Esophagus (tissue), 2 donors: Measurements from ENCODE around the gene CCDC197. TPM values are rescaled to one million over a fixed set of nuclear protein-coding genes. Genes with fewer than 3 reads are reported as not detected.

Experiments used
- H3K27ac ChIP-seq, 2 donors: one replicate each; pipeline ENCODE4 v1.5.1; 2013; ENCODE audit warnings: low read depth in 2 of 2, mild to moderate bottlenecking in 2 of 2, inconsistent platforms in 1 of 2, low read length in 1 of 2, moderate library complexity in 1 of 2
- H3K27me3 ChIP-seq, 2 donors: one replicate each; pipeline ENCODE4 v1.6.1; 2013; ENCODE audit warnings: low read length in 2 of 2, control low read depth in 1 of 2, mild to moderate bottlenecking in 1 of 2; ENCODE audit not compliant: insufficient read depth in 2 of 2, control insufficient read depth in 1 of 2
- H3K36me3 ChIP-seq, 2 donors: one replicate each; pipeline ENCODE4 v1.6.1; 2013; ENCODE audit warnings: low read length in 1 of 2; ENCODE audit not compliant: control insufficient read depth in 2 of 2, insufficient read depth in 2 of 2
- H3K4me1 ChIP-seq, 2 donors: one replicate each; pipeline ENCODE4 v1.6.1; 2013; ENCODE audit warnings: low read length in 1 of 2; ENCODE audit not compliant: control insufficient read depth in 2 of 2, insufficient read depth in 2 of 2
- H3K4me3 ChIP-seq, 2 donors: one replicate each; pipeline ENCODE4 v1.5.1; 2013; ENCODE audit warnings: low read length in 2 of 2, mild to moderate bottlenecking in 2 of 2, low read depth in 1 of 2, moderate library complexity in 1 of 2
- H3K9me3 ChIP-seq, 2 donors: one replicate each; pipeline ENCODE4 v1.6.1; 2013; ENCODE audit warnings: mild to moderate bottlenecking in 2 of 2, low read depth in 1 of 2, low read length in 1 of 2, moderate library complexity in 1 of 2; ENCODE audit not compliant: control insufficient read depth in 2 of 2, insufficient read depth in 1 of 2
- whole genome bisulfite sequencing, 2 donors: extraction: QIAGEN DNeasy Blood & Tissue Kit; methylation state at CpG; one replicate each; pipeline ENCODE4 v1.1.7; 2013; 5-methylcytosine and 5-hydroxymethylcytosine counted together
- polyA plus RNA-seq, 2 donors: library from polyadenylated mRNA; stranded (reverse); fragments of 200-250 nt; gene quantifications; one replicate each; pipeline ENCODE4 v1.2.3, GENCODE V29; 2013
- donor health status: healthy with polysubstance abuse.
- donor health status: Bipolar disorder and iron deficiency.

Gene CCDC197
- polyA plus RNA-seq, 2 donors: not detected

GRCh38 chr14:93969082-93969828, 27.8 kb upstream of the CCDC197 start:
- peaks cover 3 to 4% of the 10 kb centered on the region in 2 donors for H3K4me1 ChIP-seq
- H3K27me3 ChIP-seq: peaks cover 0 to 2% of the 10 kb centered on the region in 2 donors
- WGBS, 2 donors: 66 to 71% methylated on average over 12 of the region's 12 CpGs
- H3K4me3 ChIP-seq: no peak overlapping the region
- H3K9me3 ChIP-seq: peaks cover 0 to 1% of the 10 kb centered on the region in 2 donors
- H3K27ac ChIP-seq: peak overlapping the region in 1 of 2 donors; percentile 74
- no peaks in the 10 kb centered on the region for H3K36me3 ChIP-seq

- H3K4me1 ChIP-seq: peaks cover 4 to 6% of the 10 kb centered on the region in 2 donors
- H3K36me3 ChIP-seq: no peaks in the 10 kb centered on the region
- H3K27ac ChIP-seq: peak overlapping the region in 1 of 2 donors; percentile 74
- peaks cover 0 to 2% of the 10 kb centered on the region in 2 donors for H3K27me3 ChIP-seq
- H3K9me3 ChIP-seq: no peaks in the 10 kb centered on the region
- H3K4me3 ChIP-seq: peak overlapping the region in 1 of 2 donors; percentile 21
- 26 to 29% methylated on average over 9 of the region's 9 CpGs for WGBS, 2 donors
Measured at GRCh38 chr14:93970585-93970964, 26.5 kb upstream of the CCDC197 start.

- Histone ChIP-seq H3K27me3 (peaks cover 0 to 2% of the 10 kb centered on the region in 2 donors), H3K4me3 (peak overlapping the region; percentile 4 to 21), H3K36me3 (no peaks in the 10 kb centered on the region), H3K4me1 (peaks cover 3 to 4% of the 10 kb centered on the region in 2 donors), H3K27ac (peak overlapping the region in 1 of 2 donors; percentile 74), H3K9me3 (no peaks in the 10 kb centered on the region)
- 18 to 28% methylated on average over 15 of the region's 15 CpGs for WGBS, 2 donors
Measured at GRCh38 chr14:93970965-93971634, 26.0 kb upstream of the CCDC197 start.

- H3K36me3 ChIP-seq: no peaks in the 10 kb centered on the region
- no peaks in the 10 kb centered on the region for H3K9me3 ChIP-seq
- H3K4me1 ChIP-seq: peaks cover 3 to 4% of the 10 kb centered on the region in 2 donors
- peaks cover 0 to 2% of the 10 kb centered on the region in 2 donors for H3K27me3 ChIP-seq
- no peak overlapping the region for H3K27ac ChIP-seq
- no peak overlapping the region for H3K4me3 ChIP-seq
- WGBS, 2 donors: 64 to 75% methylated on average over 3 of the region's 3 CpGs
Measured at GRCh38 chr14:93971635-93972027, 25.5 kb upstream of the CCDC197 start.

GRCh38 chr14:93972618-93973205, 24.4 kb upstream of the CCDC197 start:
- Histone ChIP-seq H3K27ac (peak overlapping the region in 1 of 2 donors; percentile 69), H3K9me3 (no peaks in the 10 kb centered on the region), H3K4me1 (peaks cover 3 to 4% of the 10 kb centered on the region in 2 donors), H3K36me3 (no peaks in the 10 kb centered on the region), H3K4me3 (no peak overlapping the region), H3K27me3 (peaks cover 0 to 2% of the 10 kb centered on the region in 2 donors)
- 74 to 75% methylated on average over 6 of the region's 6 CpGs for WGBS, 2 donors

GRCh38 chr14:93973607-93974006, 23.5 kb upstream of the CCDC197 start:
- WGBS, 2 donors: 70 to 76% methylated on average over 6 of the region's 6 CpGs
- no peak overlapping the region for H3K4me3 ChIP-seq
- H3K9me3 ChIP-seq: peaks cover 0 to 2% of the 10 kb centered on the region in 2 donors
- no peaks in the 10 kb centered on the region for H3K36me3 ChIP-seq
- H3K27me3 ChIP-seq: no peaks in the 10 kb centered on the region
- H3K27ac ChIP-seq: peak overlapping the region in 1 of 2 donors; percentile 62
- peaks cover 3 to 4% of the 10 kb centered on the region in 2 donors for H3K4me1 ChIP-seq

GRCh38 chr14:93974299-93974698, 22.8 kb upstream of the CCDC197 start:
- Histone ChIP-seq H3K9me3 (peaks cover 0 to 2% of the 10 kb centered on the region in 2 donors), H3K27ac (peak overlapping the region; percentile 40 to 64), H3K27me3 (no peaks in the 10 kb centered on the region), H3K4me1 (peaks cover 3 to 4% of the 10 kb centered on the region in 2 donors), H3K4me3 (peak overlapping the region in 1 of 2 donors; percentile 33), H3K36me3 (no peaks in the 10 kb centered on the region)
- 76 to 80% methylated on average over 6 of the region's 6 CpGs for WGBS, 2 donors

GRCh38 chr14:93974833-93975232, 22.3 kb upstream of the CCDC197 start:
- Histone ChIP-seq H3K9me3 (peaks cover 0 to 2% of the 10 kb centered on the region in 2 donors), H3K4me3 (peak overlapping the region in 1 of 2 donors; percentile 33), H3K4me1 (peaks cover 3 to 4% of the 10 kb centered on the region in 2 donors), H3K36me3 (no peaks in the 10 kb centered on the region), H3K27me3 (no peaks in the 10 kb centered on the region), H3K27ac (peak overlapping the region; percentile 40 to 64)
- 73 to 80% methylated on average over 12 of the region's 12 CpGs for WGBS, 2 donors

- Histone ChIP-seq H3K36me3 (no peaks in the 10 kb centered on the region), H3K27me3 (no peaks in the 10 kb centered on the region), H3K27ac (peak overlapping the region; percentile 41 to 64), H3K4me3 (peak overlapping the region; percentile 33 to 36), H3K9me3 (peaks cover 0 to 2% of the 10 kb centered on the region in 2 donors), H3K4me1 (peaks cover 3 to 4% of the 10 kb centered on the region in 2 donors)
- WGBS, 2 donors: 55 to 59% methylated on average over 9 of the region's 9 CpGs
Measured at GRCh38 chr14:93975791-93976476, 21.2 kb upstream of the CCDC197 start.
